ENCODE measurements around the gene C1orf52. TPM values are rescaled to one million over a fixed set of nuclear protein-coding genes. Genes with fewer than 3 reads are reported as not detected.

Gene C1orf52
- polyA plus RNA-seq, 3 donors from 2014 or later: 13.9 to 29.2 (median 19.9) TPM

GRCh38 chr1:85214654-85215053, 44.8 kb downstream of the C1orf52 start:
- H3K36me3 Mint-ChIP-seq: no peaks in the 10 kb centered on the region
- DNase-seq: no peak
- H3K9me3 Mint-ChIP-seq: no peaks in the 10 kb centered on the region
- H3K4me1 Mint-ChIP-seq: no peaks in the 10 kb centered on the region
- H3K4me3 Mint-ChIP-seq: no peak overlapping the region
- no peak overlapping the region for H3K27ac Mint-ChIP-seq
- H3K27me3 Mint-ChIP-seq (ENCODE audit: low read depth in 3 of 3): peaks cover 2 to 6% (median 4%) of the 10 kb centered on the region in 3 donors

GRCh38 chr1:85208488-85208887, 51.0 kb downstream of the C1orf52 start:
- H3K4me3 Mint-ChIP-seq: no peak overlapping the region
- H3K9me3 Mint-ChIP-seq: peaks cover 0 to 2% (median 0%) of the 10 kb centered on the region in 6 donors
- H3K27me3 Mint-ChIP-seq (ENCODE audit: low read depth in 3 of 3): peaks cover 5 to 12% (median 11%) of the 10 kb centered on the region in 3 donors
- no peaks in the 10 kb centered on the region for H3K36me3 Mint-ChIP-seq
- no peaks in the 10 kb centered on the region for H3K4me1 Mint-ChIP-seq
- no peak overlapping the region for H3K27ac Mint-ChIP-seq
- no peak for DNase-seq

GRCh38 chr1:85203573-85204171, 55.8 kb downstream of the C1orf52 start:
- H3K27me3 Mint-ChIP-seq (ENCODE audit: low read depth in 3 of 3): peaks cover 11 to 39% (median 21%) of the 10 kb centered on the region in 3 donors
- H3K27ac Mint-ChIP-seq: no peak overlapping the region

GRCh38 chr1:85202864-85203255, 56.6 kb downstream of the C1orf52 start:
- H3K36me3 Mint-ChIP-seq: no peaks in the 10 kb centered on the region
- H3K4me3 Mint-ChIP-seq: peak overlapping the region in 1 of 5 donors; percentile 19
- H3K4me1 Mint-ChIP-seq: peaks cover 15 to 19% of the 10 kb centered on the region in 2 donors
- H3K27ac Mint-ChIP-seq: no peak overlapping the region
- no peak for DNase-seq
- peaks cover 11 to 39% (median 19%) of the 10 kb centered on the region in 3 donors for H3K27me3 Mint-ChIP-seq (ENCODE audit: low read depth in 3 of 3)
- peaks cover 0 to 3% (median 0%) of the 10 kb centered on the region in 6 donors for H3K9me3 Mint-ChIP-seq

More at GRCh38 chr1:85203573-85204171, 55.8 kb downstream of the C1orf52 start:
- peaks cover 0 to 3% (median 0%) of the 10 kb centered on the region in 6 donors for H3K9me3 Mint-ChIP-seq
- H3K4me1 Mint-ChIP-seq: peaks cover 15 to 19% of the 10 kb centered on the region in 2 donors
- no peaks in the 10 kb centered on the region for H3K36me3 Mint-ChIP-seq
- DNase-seq: no peak
- no peak overlapping the region for H3K4me3 Mint-ChIP-seq

- Mint-ChIP-seq H3K4me3 (peak overlapping the region; percentile 90 to 92 (median 91)), H3K4me1 (peaks cover 15 to 19% of the 10 kb centered on the region in 2 donors), H3K9me3 (peaks cover 0 to 3% (median 0%) of the 10 kb centered on the region in 6 donors), H3K36me3 (no peaks in the 10 kb centered on the region), H3K27me3 (ENCODE audit: low read depth in 3 of 3) (peaks cover 13 to 42% (median 19%) of the 10 kb centered on the region in 3 donors), H3K27ac (peak overlapping the region in 4 of 6 donors; percentile 59 to 90 (median 75))
- DNase-seq: no peak
Observed at GRCh38 chr1:85202092-85202863, 57.2 kb downstream of the C1orf52 start.

- Mint-ChIP-seq H3K4me1 (peaks cover 15 to 19% of the 10 kb centered on the region in 2 donors), H3K4me3 (peak overlapping the region; percentile 90 to 92 (median 91)), H3K27me3 (ENCODE audit: low read depth in 3 of 3) (peaks cover 13 to 42% (median 17%) of the 10 kb centered on the region in 3 donors), H3K36me3 (no peaks in the 10 kb centered on the region), H3K9me3 (peaks cover 0 to 3% (median 0%) of the 10 kb centered on the region in 6 donors), H3K27ac (peak overlapping the region in 4 of 6 donors; percentile 59 to 90 (median 75))
- peak; percentile 52 to 61 (median 59) for DNase-seq
Observed at GRCh38 chr1:85201340-85202091, 57.9 kb downstream of the C1orf52 start.

GRCh38 chr1:85200463-85201339, 58.8 kb downstream of the C1orf52 start, which contains the start of gene SYDE2:
Gene SYDE2, minus strand, starts transcription at chr1:85201016. Its CDS starts 20 bp downstream, at chr1:85200996.
- H3K27ac Mint-ChIP-seq: peak within 1 kb of the TSS in 4 of 6 donors; percentile 59 to 90 (median 75)
- H3K27me3 Mint-ChIP-seq (ENCODE audit: low read depth in 3 of 3): peaks cover 13 to 42% (median 17%) of the 10 kb centered on the region in 3 donors
- H3K36me3 Mint-ChIP-seq: no peaks in the 10 kb centered on the region
- H3K4me1 Mint-ChIP-seq: peaks cover 15 to 19% of the 10 kb centered on the region in 2 donors
- peak within 1 kb of the TSS; percentile 90 to 92 (median 91) for H3K4me3 Mint-ChIP-seq
- peak; percentile 53 to 55 (median 54) for DNase-seq
- peaks cover 0 to 3% (median 0%) of the 10 kb centered on the region in 6 donors for H3K9me3 Mint-ChIP-seq

Other genes starting within 250 kb of the C1orf52 start
- not detected for gene MCOLN3, start 211.2 kb downstream of the C1orf52 start, polyA plus RNA-seq
- under 1 TPM; 0.08 to 0.98 (median 0.12) TPM for gene SYDE2, start 58.6 kb downstream of the C1orf52 start, polyA plus RNA-seq
- 10 to 100 TPM; 23.0 to 26.0 (median 26.0) TPM for gene BCL10, start 17.0 kb upstream of the C1orf52 start, polyA plus RNA-seq
- gene DDAH1, start 205.5 kb upstream of the C1orf52 start, polyA plus RNA-seq: not detected